ACC112 (cell line): ENCODE measurements around the gene POLG.

Source experiments
- H2AFZ ChIP-seq: fragments of 200-600 bp; sonication (generic); one replicate; pipeline ENCODE4 v1.6.0; 2017; ENCODE audit warnings: antibody characterized with exemption, low read length; ENCODE audit not compliant: unreplicated experiment
- H3K27ac ChIP-seq: fragments of 200-600 bp; sonication (generic); 2 replicates; pipeline ENCODE4 v1.5.1; 2014; ENCODE audit warnings: low read depth, mild to moderate bottlenecking, antibody characterized with exemption, low read length, moderate library complexity
- H3K27me3 ChIP-seq: fragments of 200-600 bp; sonication (generic); 2 replicates; pipeline ENCODE4 v1.6.1; 2014; ENCODE audit warnings: mild to moderate bottlenecking, antibody characterized with exemption, low read length, moderate library complexity, mixed read lengths; ENCODE audit not compliant: insufficient read depth
- H3K36me3 ChIP-seq: fragments of 200-600 bp; sonication (generic); 2 replicates; pipeline ENCODE4 v1.6.1; 2016; ENCODE audit warnings: mild to moderate bottlenecking, antibody characterized with exemption, low read length, moderate library complexity, mixed read lengths; ENCODE audit not compliant: insufficient read depth
- H3K4me1 ChIP-seq: fragments of 200-600 bp; sonication (generic); one replicate; pipeline ENCODE4 v1.6.1; 2016; ENCODE audit warnings: low read length, mixed read lengths; ENCODE audit not compliant: insufficient read depth, unreplicated experiment, control insufficient read depth
- H3K4me3 ChIP-seq: fragments of 200-600 bp; sonication (generic); 2 replicates; pipeline ENCODE4 v1.5.1; 2014; ENCODE audit warnings: mild to moderate bottlenecking, low read depth, low read length
- H3K79me2 ChIP-seq: fragments of 200-600 bp; sonication (generic); one replicate; pipeline ENCODE4 v1.6.0; 2016; ENCODE audit warnings: low read length; ENCODE audit not compliant: control insufficient read depth, unreplicated experiment, insufficient read depth

Gene POLG

GRCh38 chr15:89334510-89335297 lies at the start of gene POLG:
Gene POLG (minus strand): TSS chr15:89334824. CDS start chr15:89333754, 1,070 bp downstream.
- Histone ChIP-seq H3K27me3 (no peaks in the 10 kb centered on the region), H3K4me1 (peaks cover 30% of the 10 kb centered on the region), H3K79me2 (peaks cover 47% of the 10 kb centered on the region), H3K36me3 (peaks cover 29% of the 10 kb centered on the region), H2AFZ (peak within 1 kb of the TSS; percentile 64), H3K4me3 (peak within 1 kb of the TSS; percentile 99), H3K27ac (peak within 1 kb of the TSS; percentile 75)

- Histone ChIP-seq H3K36me3 (no peaks in the 10 kb centered on the region), H3K4me3 (no peak overlapping the region), H3K79me2 (no peaks in the 10 kb centered on the region), H3K4me1 (peaks cover 7% of the 10 kb centered on the region), H2AFZ (no peak overlapping the region), H3K27me3 (peaks cover 50% of the 10 kb centered on the region), H3K27ac (no peak overlapping the region)
Measured at GRCh38 chr15:89384176-89384604, 49.6 kb upstream of the POLG start.

- H3K79me2 ChIP-seq: no peaks in the 10 kb centered on the region
- no peaks in the 10 kb centered on the region for H3K36me3 ChIP-seq
- H2AFZ ChIP-seq: no peak overlapping the region
- no peak overlapping the region for H3K27ac ChIP-seq
- H3K4me3 ChIP-seq: no peak overlapping the region
- peaks cover 55% of the 10 kb centered on the region for H3K27me3 ChIP-seq
- H3K4me1 ChIP-seq: peaks cover 7% of the 10 kb centered on the region
Measured at GRCh38 chr15:89383365-89384175, 48.9 kb upstream of the POLG start.

- Histone ChIP-seq H2AFZ (no peak overlapping the region), H3K79me2 (no peaks in the 10 kb centered on the region), H3K36me3 (no peaks in the 10 kb centered on the region), H3K27me3 (peaks cover 62% of the 10 kb centered on the region), H3K4me1 (peaks cover 7% of the 10 kb centered on the region), H3K4me3 (no peak overlapping the region), H3K27ac (no peak overlapping the region)
Measured at GRCh38 chr15:89381888-89382686, 47.5 kb upstream of the POLG start.

- Histone ChIP-seq H3K79me2 (no peaks in the 10 kb centered on the region), H3K4me1 (peaks cover 7% of the 10 kb centered on the region), H2AFZ (no peak overlapping the region), H3K4me3 (no peak overlapping the region), H3K27me3 (peaks cover 70% of the 10 kb centered on the region), H3K36me3 (no peaks in the 10 kb centered on the region), H3K27ac (no peak overlapping the region)
Measured at GRCh38 chr15:89381331-89381730, 46.7 kb upstream of the POLG start.

GRCh38 chr15:89379818-89380217 lies 45.2 kb upstream of the POLG start:
- Histone ChIP-seq H3K4me1 (peaks cover 7% of the 10 kb centered on the region), H2AFZ (no peak overlapping the region), H3K4me3 (no peak overlapping the region), H3K79me2 (no peaks in the 10 kb centered on the region), H3K36me3 (no peaks in the 10 kb centered on the region), H3K27me3 (peaks cover 84% of the 10 kb centered on the region), H3K27ac (no peak overlapping the region)

GRCh38 chr15:89379251-89379695 lies 44.6 kb upstream of the POLG start:
- no peak overlapping the region for H2AFZ ChIP-seq
- H3K4me3 ChIP-seq: no peak overlapping the region
- no peaks in the 10 kb centered on the region for H3K36me3 ChIP-seq
- H3K27ac ChIP-seq: no peak overlapping the region
- no peaks in the 10 kb centered on the region for H3K79me2 ChIP-seq
- H3K4me1 ChIP-seq: peaks cover 6% of the 10 kb centered on the region
- H3K27me3 ChIP-seq: peaks cover 89% of the 10 kb centered on the region

GRCh38 chr15:89378296-89379151 lies 43.9 kb upstream of the POLG start:
- H3K36me3 ChIP-seq: no peaks in the 10 kb centered on the region
- no peak overlapping the region for H3K27ac ChIP-seq
- no peak overlapping the region for H2AFZ ChIP-seq
- peak overlapping the region; percentile 49; the same call in 1 of the 2 replicates for H3K4me3 ChIP-seq
- no peaks in the 10 kb centered on the region for H3K4me1 ChIP-seq
- peaks cover 97% of the 10 kb centered on the region for H3K27me3 ChIP-seq
- H3K79me2 ChIP-seq: no peaks in the 10 kb centered on the region

- H3K4me1 ChIP-seq: no peaks in the 10 kb centered on the region
- H3K27me3 ChIP-seq: peaks cover 99% of the 10 kb centered on the region
- H2AFZ ChIP-seq: no peak overlapping the region
- no peak overlapping the region for H3K27ac ChIP-seq
- no peak overlapping the region for H3K4me3 ChIP-seq
- H3K79me2 ChIP-seq: no peaks in the 10 kb centered on the region
- no peaks in the 10 kb centered on the region for H3K36me3 ChIP-seq
Measured at GRCh38 chr15:89377842-89378295, 43.2 kb upstream of the POLG start.
